Ishikawa (cell line): ENCODE data around the gene C4orf50.
A peak's percentile ranks its signal among the peaks of the same experiment; 100 is the strongest.

ENCODE experiments used
- CEBPB ChIP-seq: IDR thresholded peaks from 2 replicates; pipeline ENCODE4 v1.6.1; 2012
- CREB1 ChIP-seq: IDR thresholded peaks from 2 replicates; pipeline ENCODE4 v1.6.1; 2012; ENCODE audit warnings: low read depth
- EGR1 ChIP-seq: IDR thresholded peaks from 2 replicates; pipeline ENCODE4 v1.6.1; 2012
- EP300 ChIP-seq: IDR thresholded peaks from 2 replicates; pipeline ENCODE4 v1.6.1; 2012; ENCODE audit warnings: borderline replicate concordance
- FOXM1 ChIP-seq: IDR thresholded peaks from 2 replicates; pipeline ENCODE4 v1.6.1; 2012; ENCODE audit warnings: low read depth, borderline replicate concordance
- NFIC ChIP-seq: IDR thresholded peaks from 2 replicates; pipeline ENCODE4 v1.6.1; 2012
- RAD21 ChIP-seq: IDR thresholded peaks from 2 replicates; pipeline ENCODE4 v1.6.1; 2012; ENCODE audit warnings: low read depth
- TAF1 ChIP-seq: IDR thresholded peaks from 2 replicates; pipeline ENCODE4 v1.6.1; 2012; ENCODE audit warnings: low read depth, mild to moderate bottlenecking
- TCF12 ChIP-seq: IDR thresholded peaks from 2 replicates; pipeline ENCODE4 v1.6.1; 2012; ENCODE audit warnings: low read depth
- TEAD4 ChIP-seq: IDR thresholded peaks from 2 replicates; pipeline ENCODE4 v1.6.1; 2012
- YY1 ChIP-seq: IDR thresholded peaks from 2 replicates; pipeline ENCODE4 v1.6.1; 2012; ENCODE audit warnings: low read depth
- ZBTB7A ChIP-seq: IDR thresholded peaks from 2 replicates; pipeline ENCODE4 v1.6.1; 2012; ENCODE audit warnings: low read depth
- TF ChIP-seq, protein P1 (sequence below): IDR thresholded peaks from 2 replicates; pipeline ENCODE4 v1.6.1; 2012
- TF ChIP-seq, protein P2 (sequence below): IDR thresholded peaks from 2 replicates; pipeline ENCODE4 v1.6.1; 2012; ENCODE audit warnings: low read depth, mild to moderate bottlenecking
- TF ChIP-seq, protein P3 (sequence below): IDR thresholded peaks from 2 replicates; pipeline ENCODE4 v1.6.1; 2012

C4orf50 gene

DNA sequence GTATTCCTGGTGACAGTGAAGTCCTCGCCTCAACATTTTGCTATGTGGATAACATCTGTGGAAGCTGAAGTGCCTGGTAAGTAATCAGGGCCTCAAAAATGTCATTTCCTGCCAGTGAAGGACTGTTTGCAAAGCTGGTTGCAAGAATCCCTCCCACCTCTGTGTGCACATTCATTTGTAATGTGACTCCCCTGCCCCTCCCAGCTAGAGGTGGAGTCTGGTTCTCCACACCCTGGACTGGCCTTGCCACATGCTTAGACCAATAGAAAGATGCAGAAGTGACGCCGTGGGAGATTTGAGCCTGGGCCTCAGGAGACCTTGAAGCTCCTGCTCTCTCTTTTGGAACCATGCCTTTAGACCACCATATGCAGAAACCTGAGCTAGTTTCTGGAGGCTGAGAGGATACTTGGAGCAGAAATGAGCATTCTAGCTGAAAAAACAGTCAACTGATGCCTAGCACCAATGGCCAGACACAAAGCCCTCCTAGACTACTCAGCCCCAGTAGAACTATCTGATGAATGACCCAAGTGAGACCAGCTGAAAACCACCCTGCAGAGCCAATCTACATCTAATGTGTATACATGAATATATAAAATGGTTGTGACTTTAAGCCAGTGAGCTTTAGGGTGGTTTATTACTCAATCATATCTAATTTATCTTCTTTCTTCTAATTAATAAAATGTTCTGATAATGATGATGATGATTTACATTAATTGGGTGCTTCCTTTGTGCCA, 77.6 kb downstream of the C4orf50 start:
- TF ChIP-seq, protein P1, sequence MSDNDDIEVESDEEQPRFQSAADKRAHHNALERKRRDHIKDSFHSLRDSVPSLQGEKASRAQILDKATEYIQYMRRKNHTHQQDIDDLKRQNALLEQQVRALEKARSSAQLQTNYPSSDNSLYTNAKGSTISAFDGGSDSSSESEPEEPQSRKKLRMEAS, result peak; percentile 32; the same call in 1 of the 2 replicates
- TF ChIP-seq, protein P2, sequence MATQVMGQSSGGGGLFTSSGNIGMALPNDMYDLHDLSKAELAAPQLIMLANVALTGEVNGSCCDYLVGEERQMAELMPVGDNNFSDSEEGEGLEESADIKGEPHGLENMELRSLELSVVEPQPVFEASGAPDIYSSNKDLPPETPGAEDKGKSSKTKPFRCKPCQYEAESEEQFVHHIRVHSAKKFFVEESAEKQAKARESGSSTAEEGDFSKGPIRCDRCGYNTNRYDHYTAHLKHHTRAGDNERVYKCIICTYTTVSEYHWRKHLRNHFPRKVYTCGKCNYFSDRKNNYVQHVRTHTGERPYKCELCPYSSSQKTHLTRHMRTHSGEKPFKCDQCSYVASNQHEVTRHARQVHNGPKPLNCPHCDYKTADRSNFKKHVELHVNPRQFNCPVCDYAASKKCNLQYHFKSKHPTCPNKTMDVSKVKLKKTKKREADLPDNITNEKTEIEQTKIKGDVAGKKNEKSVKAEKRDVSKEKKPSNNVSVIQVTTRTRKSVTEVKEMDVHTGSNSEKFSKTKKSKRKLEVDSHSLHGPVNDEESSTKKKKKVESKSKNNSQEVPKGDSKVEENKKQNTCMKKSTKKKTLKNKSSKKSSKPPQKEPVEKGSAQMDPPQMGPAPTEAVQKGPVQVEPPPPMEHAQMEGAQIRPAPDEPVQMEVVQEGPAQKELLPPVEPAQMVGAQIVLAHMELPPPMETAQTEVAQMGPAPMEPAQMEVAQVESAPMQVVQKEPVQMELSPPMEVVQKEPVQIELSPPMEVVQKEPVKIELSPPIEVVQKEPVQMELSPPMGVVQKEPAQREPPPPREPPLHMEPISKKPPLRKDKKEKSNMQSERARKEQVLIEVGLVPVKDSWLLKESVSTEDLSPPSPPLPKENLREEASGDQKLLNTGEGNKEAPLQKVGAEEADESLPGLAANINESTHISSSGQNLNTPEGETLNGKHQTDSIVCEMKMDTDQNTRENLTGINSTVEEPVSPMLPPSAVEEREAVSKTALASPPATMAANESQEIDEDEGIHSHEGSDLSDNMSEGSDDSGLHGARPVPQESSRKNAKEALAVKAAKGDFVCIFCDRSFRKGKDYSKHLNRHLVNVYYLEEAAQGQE, result no peak
- no peak for TF ChIP-seq YY1

DNA sequence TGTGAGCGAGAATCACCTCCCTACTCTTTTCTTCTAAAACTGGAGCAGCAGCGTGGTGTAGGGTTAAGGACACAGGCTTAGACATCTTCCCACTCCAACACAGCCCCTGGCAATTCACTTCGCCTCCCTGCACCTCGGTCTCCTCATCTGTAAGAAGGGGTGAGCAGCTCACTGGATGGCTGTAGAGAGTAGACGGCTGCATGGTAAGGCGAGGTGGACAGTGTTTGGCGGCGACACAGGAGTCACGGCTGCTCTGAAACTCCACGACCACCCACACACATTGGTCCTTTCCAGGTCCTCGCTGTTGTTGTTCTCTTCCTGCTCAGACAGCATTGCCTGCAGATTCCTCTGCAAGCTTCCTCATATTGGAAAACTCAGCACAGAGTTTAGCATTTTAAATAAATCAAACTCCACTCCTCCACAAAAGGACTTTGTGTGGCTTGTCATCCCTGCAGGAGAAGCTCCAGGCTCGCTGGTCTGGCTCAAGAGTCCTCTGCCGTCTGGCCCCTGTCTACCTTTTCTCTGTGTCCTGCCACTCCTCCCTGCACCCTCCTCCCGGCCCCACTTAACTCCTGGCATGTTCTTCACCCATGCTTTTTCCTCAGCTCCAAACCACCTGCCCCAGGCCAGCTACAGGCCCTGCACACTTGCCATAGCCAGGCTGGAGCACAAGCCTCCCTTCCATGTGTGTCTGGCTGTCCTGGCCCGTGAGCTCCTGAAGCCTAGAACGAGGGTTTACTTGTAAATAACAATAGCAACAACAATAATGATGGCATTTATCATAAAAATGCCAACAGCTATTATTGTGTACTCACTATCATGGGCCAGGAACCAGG, 84.0 kb downstream of the C4orf50 start:
- no peak for TF ChIP-seq EP300
- TF ChIP-seq, protein P1, result no peak
- TF ChIP-seq CEBPB, result no peak
- no peak for TF ChIP-seq NFIC
- no peak for TF ChIP-seq YY1
- no peak for TF ChIP-seq CREB1
- TF ChIP-seq, protein P3, sequence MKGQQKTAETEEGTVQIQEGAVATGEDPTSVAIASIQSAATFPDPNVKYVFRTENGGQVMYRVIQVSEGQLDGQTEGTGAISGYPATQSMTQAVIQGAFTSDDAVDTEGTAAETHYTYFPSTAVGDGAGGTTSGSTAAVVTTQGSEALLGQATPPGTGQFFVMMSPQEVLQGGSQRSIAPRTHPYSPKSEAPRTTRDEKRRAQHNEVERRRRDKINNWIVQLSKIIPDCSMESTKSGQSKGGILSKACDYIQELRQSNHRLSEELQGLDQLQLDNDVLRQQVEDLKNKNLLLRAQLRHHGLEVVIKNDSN, result no peak
- no peak for TF ChIP-seq RAD21
- no peak for TF ChIP-seq TCF12
- TF ChIP-seq TEAD4, result no peak
- no peak for TF ChIP-seq FOXM1
- TF ChIP-seq, protein P2, result no peak
- no peak for TF ChIP-seq ZBTB7A
- TF ChIP-seq EGR1, result no peak
- TF ChIP-seq TAF1, result no peak

DNA sequence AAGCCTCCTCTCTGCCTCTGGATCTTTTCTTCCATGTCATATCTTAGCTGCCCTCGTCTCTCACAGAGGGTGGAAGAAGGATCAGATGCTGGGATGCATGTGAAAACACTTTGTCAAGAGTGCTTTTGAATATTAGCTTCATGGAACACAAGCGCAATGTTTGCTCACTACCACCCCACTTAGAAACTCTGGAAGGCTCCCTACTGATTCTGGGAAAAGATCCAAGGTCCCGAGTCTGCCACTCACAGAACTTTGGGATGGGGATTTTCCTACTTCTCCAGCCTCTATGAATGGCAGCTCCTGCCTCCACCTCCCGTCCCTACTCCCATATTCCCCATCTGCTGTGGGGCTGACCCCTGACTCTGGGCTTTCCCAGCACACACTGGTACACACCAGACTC, 85.1 kb downstream of the C4orf50 start:
- TF ChIP-seq EGR1 (no peak), TAF1 (no peak), CREB1 (no peak), ZBTB7A (no peak), YY1 (no peak), EP300 (no peak), RAD21 (no peak)
- TF ChIP-seq, protein P3, result no peak
- TF ChIP-seq, protein P1, result no peak

DNA sequence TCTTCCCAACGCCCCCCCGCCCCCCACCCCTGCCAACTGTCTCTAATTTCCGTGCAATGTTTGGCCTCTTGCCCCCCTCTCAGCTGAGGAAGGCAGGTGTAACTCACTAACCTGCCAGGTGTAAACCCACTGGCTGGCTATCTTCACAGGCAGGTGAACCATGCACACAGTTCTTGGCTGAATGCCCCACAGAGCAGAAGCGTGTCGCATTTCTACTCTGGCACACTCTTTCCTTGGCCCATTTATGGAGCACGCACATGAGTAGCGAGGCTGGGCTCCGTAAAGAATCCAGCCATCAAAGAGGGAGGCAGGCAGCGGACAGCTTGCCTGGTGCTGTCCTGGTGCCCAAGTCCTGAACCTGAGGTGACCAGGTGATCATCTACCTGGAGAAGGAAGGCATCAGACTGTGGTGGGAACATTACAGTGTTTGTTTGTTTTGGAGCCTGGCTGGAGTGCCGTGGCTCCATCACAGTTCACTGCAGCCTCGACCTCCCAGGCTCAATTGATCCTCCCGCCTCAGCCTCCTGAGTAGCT, 86.1 kb downstream of the C4orf50 start:
- TF ChIP-seq, protein P2, result peak; percentile 62
- TF ChIP-seq EP300 (no peak), TEAD4 (no peak)
- TF ChIP-seq, protein P1, result no peak
